HG03159 (cell line): ENCODE data around the gene CREB5.

Experiments used
- ATAC-seq: cut with Tn5 transposase; IDR thresholded peaks from one replicate; pipeline ENCODE4 v1.9.1; 2021; ENCODE audit warnings: mild to moderate bottlenecking, moderate library complexity; ENCODE audit not compliant: unreplicated experiment

CREB5 gene

DNA sequence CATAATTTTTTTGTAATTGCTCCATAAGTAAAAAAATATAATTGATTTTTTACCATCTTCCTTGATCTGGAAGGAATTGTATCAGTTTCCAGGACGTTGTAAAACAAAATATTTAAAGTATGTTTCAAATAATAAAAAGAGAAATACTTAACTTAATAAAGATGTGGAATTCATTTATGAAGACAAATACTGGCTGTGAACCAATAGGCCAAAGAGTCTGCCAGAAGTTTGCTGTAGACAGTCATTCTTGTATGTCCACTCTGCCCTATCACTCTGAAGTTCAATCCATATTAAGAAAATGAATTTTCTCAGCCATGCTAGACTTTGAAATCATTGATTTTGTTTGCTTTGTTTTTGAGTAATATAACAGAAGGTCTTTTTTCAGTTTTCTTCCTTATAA, 289.4 kb downstream of the CREB5 start:
- no peak for ATAC-seq

DNA sequence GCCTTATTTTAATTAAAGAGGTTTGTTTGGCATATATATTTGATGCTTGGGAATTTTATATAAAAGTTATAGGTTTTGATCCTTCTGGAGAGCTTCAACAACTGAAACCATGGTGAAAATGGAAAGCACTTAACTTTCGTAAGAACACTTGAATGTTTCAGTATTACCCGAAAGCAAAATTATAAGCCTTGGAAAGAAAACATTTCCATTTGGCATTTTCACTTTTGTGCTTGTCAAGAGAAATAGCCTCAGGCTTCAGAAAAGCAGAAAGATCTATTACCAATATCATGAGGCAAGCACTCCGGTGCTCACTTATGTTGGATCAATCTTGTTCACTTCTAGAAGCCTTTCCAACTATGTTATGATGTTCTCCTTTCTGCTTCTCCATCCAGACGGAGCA, 289.9 kb downstream of the CREB5 start:
- no peak for ATAC-seq

DNA sequence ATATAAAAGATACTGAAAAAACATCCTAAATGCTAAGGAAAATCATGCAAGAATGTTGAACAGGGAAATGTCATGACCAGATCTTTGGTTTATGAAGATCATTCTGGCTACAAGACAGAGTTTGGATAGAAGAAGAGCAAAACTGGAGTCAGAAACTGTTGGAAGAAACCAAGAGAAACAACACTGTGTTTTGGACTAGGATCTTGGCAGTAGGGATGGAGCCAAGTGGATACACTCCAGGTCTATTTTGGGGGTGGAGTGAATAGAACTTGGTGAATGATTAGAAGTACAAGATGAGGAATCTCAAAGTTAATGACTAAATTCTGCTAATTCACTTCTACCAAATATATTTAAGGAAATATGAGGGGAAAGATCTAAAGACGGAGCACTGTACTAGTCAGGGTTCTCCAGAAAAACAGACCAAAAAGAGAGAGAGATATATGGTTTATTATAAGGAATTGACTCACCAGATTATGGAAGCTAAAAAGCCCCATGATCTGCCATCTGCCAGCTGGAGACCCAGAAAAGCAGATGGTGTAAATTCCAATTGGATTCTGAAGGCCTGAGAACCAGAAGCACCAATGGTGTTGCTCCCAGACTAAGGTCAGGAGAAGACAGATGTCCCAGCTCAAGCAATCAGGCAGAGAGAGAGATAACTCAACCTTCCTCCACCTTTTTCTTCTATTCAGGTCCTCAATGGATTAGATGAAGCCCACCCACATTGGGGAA, 290.9 kb downstream of the CREB5 start:
- no peak for ATAC-seq

DNA sequence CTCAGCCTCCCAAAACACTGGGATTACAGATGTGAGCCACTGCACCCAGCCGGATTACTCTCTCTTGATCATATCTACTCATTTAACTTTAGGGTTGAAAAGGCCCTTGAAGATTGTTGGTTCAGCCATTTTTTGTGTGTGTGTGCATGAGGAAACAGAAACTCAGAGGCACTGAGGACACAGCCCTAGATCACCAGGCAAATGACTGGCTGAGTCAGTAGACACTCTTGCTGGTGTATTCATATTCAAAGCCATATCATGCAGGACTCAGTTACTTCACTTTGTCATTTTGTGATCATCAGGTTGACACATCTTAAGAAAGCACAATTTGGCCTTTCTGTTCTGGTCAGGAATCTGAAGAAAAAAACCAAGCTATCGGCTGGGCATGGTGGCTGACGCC, 292.4 kb downstream of the CREB5 start:
- no peak for ATAC-seq

DNA sequence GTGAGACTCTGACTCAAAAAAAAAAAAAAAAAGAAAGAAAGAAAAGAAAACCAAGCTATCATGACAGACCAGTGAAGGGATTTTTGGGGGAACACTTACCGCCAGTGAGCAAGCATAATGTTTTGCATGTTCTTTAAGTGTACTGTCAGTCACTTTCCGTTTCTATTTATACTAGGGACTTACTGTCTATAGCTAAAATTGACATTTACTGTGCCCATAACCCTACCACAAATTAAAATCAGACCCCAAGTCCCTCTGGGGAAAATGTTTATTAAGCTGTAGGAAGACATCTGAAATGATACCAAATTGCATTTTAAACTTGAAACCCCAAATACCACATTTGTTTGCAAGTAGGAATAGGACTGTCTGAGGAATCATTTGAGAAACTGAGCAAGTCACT, 293.0 kb downstream of the CREB5 start:
- ATAC-seq = peak; percentile 90

DNA sequence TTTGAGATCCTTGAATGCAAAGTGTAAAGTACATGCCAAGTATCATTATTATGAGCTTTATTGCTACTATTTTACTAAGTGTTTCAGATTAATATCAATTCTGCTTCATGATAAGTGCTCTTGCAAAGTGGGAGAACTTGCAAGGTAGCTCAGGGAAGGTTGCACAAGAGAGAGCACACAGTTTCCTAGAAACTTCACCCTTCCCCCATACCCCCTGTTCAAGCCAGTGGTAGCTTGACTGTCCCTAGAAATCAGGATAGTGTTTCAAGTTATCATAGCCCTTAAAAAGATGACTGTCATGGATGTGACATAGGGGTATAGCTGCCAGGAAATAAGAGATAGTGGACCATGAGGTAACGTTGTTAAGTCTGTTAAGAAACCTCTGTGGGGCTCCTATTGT, 294.3 kb downstream of the CREB5 start:
- ATAC-seq = no peak

DNA sequence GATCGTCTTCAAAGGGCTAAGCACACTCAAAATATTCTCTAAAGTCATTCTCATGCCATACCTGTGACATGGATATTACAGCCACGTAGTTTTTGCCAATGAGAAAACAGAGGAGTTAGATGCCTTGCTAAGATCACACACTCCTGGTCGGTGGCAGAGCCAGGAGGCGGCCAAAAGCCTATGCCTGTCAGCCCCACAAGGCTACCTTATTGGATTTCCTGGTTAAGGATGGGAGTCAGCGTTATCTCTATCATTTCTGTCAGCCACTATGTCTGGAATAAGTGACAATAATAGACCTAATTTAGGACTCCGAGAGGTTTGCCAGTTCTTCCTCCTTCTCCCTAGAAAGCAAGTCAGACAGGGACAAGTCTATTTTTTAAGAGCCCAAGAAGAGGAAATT, 295.0 kb downstream of the CREB5 start:
- ATAC-seq = no peak

DNA sequence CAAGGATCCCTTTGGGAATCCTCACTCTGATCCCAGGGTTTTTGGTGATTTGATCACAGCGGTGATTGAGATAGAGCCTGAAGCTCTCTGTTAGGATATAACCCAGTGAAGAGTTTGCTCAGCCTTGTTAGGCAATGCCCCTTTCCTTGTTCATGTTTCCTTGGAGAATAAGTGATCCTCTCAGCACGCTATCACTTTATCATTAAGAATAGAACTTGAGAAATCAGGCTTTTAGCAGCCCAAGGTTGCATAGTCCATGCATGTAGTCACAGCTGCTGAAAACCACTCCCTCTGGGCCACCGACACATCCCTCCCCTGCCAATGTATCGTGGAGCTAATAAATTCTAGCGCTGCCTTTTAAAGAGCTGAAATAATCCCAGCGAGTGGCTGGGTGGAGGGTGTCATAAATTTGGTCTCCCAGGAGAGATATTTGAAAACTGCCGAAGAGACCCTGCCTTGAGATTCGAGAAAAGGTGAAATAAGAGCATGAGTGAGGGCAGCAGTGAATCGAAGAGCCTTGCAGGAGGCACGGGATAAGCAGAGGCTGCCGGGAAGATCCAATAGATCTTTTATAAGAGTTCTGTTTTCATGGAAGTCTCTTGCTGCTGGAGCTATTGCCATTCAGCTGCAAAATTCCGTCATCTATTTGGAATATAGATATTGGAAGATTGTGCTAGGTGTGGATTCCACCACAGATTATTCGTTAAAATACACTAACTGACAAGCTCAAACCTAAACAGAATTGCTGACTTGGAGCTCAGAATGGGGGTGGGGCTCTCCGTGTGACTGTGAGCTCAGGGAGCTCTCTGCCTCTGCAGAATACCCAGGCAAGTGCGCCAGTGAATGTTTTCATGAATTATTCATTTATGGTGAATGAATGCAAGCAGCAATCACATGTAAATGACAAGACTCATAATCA, 296.0 kb downstream of the CREB5 start:
- no peak for ATAC-seq

DNA sequence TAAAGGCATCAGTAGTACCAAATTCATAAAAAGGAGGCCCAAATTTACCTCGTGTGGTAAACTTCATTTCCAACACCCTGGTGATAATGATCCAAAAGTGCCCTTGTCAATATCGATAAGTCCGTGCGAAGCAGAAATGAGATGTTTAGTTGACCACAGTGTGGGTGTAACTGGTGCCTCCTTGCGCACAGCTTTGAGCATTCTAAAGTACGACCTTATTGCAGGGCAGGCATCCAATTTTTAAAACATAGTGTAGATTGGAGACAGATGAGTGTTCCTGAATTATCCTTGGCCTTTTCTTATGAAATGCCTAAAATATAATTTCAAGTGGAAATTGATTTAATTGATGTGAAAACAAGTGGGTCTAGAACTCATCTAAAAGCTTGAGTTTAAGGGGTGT, 297.4 kb downstream of the CREB5 start:
- ATAC-seq = no peak

DNA sequence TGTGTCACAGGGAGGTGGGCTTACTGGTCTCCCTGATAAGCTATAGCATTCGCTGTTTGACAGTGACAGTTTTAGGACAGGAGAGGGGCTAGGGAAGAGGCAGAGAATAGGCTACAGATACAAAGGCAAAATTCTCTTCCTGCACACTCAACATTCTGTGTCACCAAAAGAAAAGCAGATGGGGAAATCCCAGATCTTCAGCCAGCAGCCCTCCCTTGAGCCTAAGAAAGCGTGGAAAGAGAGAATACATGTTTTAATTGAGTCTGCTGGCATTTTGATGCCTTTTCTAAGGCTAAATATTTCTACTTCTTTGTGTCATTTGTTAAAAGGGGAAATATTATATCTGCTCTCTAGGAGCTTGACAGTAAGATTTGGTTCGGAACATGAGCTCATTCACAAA, 298.8 kb downstream of the CREB5 start:
- ATAC-seq = no peak

DNA sequence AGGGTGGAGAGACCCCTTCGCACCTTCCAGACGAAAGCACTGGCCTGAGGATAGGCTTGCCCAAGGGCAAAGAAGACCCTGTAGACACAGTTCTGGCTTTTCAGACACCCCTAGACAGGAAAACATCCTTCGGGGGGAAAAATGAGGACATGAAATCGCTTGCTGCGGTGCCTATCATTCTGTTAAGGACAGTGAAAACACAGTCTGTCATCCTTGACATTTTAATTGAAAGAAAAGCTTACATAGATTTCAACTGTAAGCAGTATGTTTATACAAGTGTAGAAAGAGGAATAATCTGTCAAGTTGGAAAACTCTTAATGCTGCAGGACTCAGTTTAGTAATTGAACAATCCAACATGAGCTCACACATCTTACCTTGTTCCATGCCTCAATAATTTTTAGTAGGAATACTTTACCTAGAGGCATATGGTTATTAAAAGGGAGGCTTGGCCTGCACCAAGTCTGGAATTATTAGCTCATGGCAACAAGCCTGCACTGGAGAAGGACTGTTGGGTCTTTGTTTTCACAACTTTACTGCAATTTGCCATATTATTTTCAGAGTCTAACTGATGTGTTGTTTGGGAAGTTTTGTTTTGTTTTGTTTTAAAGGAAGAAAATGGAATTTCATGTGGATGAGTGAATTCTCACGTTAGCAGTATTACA, 302.3 kb downstream of the CREB5 start:
- no peak for ATAC-seq

DNA sequence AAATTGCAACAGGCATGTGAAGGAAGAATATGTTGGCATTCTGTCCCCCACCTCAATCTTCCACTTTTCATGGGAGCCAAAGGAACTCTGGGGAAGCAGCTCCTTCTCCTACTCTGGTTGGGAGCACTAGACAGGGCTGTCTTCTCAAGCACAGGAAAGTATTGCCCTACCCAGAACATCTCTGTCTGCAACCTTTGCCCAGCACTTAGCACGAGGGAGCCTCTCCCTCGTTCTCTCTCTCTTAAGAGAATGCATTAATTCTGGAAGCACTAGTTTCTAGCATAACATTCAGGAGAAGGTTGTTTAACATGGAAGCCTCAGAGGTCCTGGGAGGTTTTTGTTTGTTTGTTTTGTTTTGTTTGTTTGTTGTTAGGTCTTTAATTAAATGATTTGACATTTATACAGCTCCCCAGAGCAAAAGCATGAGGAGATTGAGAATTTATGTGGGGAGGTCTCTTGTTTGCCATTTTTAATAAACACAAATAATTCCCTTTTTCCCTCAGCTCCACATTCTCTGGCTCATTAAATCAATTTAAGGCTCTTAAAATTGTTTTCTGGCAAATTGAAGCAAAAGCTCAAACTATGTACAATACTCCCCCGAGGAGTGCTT, 305.2 kb downstream of the CREB5 start:
- ATAC-seq = no peak

DNA sequence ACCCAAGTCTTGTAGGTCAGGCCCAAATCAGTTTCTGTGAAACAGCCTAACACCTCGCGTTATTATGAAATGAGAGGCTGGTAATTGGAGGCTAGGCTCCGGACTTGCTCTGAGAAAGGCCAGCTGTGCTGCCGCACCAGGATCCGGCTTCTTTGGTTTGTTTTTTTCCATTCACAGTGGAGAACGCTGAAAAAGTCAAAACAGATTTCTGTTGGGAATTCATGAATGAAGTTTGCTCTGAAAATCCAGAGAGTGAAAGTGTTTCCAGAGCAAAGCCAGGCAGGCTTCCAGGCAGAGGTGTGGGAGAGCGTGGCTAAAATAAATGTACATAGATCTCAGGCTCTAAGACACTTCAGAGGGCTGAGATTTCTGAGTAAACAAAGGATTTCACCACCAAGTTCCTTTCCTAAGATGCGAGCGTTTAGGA, 305.8 kb downstream of the CREB5 start:
- no peak for ATAC-seq

DNA sequence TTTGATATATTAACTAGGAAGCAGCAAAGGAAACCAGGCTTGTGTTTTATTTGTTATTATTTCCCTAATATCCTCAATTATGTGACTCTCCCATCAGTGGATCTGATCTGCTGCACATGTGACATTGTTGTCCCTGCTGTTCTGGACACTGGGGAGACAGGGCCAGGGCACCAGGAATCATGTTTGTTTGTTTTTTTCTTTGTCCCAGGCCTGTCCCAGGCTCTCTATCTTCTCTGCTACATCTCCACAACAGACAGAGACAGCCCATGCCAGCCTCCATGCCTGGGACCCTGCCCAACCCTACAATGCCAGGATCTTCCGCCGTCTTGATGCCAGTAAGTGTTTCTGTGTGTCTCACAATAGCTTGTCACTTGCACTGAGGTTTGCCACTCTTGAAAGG, 306.2 kb downstream of the CREB5 start:
- no peak for ATAC-seq

DNA sequence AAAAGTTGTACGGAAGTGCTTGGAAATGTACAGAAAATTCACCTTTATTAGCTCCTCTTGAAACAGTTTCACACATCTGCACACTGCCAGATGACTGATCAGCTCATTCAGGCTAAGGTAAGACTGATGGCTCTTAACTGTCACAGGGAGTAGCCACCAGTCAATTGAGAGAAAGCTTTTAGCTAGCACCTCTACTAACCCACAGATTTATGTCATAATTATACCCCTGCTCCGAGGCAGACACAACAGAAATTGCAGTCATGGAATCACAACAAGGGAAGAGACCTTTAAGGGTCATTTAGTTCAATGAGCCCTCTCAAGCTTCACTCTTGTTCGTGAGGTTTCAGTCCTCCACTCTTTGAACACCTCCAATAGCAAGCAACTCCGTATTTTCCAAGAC, 310.4 kb downstream of the CREB5 start:
- ATAC-seq = no peak

DNA sequence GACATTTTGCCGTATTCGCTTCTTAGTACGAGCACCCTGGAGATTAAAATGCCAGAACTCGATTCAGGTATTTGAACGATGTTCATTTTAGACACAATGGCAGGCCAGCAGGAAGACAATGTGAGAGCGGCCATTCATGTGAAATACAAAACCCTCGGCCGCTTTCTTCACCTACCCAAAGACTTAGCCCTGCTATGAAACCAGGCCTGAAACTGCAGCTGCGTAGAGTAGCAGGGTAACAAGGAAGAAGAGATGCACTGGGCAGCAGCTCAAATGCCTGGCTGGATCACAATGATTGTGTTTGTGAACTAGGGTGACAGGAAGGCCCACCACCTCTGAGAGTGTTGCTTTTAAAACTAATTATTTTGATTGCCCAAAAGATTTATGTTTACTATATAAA, 311.0 kb downstream of the CREB5 start:
- ATAC-seq = no peak

DNA sequence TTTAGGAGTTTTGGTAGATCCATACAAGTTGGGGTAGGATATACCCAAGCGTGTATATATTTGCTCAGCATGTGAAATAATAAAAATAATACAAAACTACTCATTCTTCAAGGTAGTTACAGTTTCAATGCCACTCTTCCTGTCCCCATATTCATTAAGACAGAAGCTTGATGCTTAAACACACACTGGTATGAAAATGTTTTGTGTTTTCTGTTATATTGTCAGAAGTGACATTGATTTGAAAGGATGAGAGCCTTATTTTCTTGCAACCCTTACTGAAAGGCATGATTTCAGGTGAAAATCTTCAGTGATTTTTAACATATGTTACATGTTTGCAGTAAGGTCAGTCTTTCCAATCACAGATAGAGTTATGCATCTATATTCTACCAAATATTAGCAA, 312.2 kb downstream of the CREB5 start:
- no peak for ATAC-seq

DNA sequence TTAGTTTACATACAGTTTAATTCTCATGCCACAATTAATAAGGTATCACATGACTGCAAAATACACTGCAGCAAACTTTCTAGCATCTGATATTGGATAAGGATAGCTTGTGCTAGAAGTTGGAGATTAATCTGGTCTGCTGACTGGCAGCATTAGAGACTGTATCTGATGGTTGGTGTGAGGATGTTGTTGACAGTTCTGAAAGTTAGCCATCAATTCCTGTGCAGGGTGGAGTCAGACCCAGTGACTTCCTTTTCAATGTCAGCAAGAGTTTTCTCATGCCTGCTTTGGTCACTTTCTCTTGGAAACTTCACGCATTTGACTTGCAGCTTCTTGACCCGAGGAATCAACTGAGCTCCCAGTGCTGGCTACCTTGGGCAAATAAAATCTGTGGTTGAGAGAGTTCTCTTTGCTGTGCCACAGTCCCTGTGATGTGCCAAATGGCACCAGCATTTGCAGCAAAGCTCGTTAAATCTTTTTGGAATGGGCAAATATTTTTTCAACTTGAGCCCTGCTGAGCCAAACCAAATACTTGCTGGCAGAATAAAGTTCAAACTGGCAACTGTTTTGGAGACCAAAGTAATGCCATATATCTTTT, 312.8 kb downstream of the CREB5 start:
- ATAC-seq = no peak

DNA sequence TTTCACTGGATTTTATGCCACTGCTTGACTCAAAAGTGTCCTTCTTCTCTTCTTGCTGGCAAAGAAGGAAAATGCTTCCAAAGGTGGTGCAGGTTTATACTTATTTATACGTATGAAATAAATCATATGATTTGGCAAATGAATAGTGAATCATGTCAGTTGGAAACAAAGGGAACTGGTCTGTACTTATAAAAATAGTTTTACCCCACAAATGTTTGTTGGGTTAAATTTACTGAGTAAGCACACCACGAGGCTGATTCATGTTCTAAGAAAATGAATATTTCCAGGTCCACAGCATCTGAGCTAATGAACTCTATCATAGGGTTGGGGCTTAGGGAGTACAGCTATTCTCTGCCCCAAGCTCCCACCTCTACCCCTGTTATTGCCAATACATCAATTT, 313.6 kb downstream of the CREB5 start:
- ATAC-seq = no peak

DNA sequence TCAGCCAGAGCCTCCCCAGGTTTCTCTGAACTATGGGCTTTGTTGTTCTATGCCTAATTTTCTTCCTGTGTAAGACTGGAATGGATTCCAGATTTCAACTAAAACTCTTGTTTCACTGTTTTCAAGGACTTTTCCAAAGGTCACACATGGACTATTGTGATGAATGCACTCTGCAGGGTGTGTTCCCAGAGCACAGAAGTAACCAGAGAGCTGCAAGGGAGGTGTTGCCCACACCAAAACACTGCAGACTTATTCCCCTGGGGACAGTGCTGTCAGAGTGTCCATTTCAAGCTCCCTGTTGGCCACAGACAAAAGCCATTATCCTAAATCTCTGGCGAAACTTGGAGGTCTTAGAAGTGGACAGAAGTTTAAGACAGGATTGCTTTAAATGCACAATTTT, 314.2 kb downstream of the CREB5 start:
- no peak for ATAC-seq

DNA sequence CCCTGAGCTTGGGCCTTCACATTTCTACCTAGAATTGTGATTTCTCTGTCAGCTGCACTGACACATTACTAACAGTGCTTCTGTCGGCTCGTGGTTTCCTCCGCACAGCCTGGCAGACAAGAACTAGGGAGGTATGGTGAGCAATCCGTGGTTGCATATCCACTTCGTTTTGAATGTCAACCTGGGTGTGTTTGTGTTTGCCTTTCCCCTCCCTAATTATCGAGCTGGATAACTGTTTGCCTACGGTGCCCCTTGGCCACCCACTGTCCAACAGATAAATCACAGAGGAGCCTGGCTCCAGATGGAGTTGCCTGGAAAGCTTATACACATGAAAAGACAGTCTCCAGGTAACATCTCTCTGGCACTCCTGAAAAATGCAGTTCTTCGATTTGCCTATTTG, 317.0 kb downstream of the CREB5 start:
- no peak for ATAC-seq
